ENCODE results near the gene ALMS1.

DNA sequence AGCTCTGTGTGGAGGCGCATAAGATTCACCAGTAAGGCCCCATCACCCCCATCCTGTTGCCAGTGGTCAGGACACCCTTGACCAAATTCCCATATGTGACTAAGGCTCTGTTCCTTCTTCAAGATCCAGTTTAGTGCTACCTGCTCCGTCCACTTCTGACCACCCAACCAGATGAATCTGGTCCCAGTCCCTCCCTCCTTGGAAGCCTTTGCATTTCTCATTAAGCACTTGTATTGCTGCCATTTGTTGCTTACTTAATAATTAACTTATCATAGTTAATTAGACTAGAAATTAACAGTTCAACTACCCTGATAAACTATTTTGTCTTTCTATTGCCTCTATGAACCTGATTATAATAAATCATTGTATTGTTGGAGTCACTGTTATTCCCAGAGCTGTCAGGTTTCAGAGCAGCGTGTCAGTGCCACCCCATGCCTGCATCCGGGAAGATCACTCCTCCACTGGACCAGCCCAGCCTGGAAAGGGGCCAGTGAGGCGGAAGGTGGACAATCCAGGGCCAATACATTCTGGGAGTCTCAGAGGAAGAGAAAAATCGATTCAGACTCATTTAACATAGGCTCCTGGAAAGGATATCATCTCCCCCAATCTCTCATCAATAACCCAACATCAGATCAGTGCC lies 266.1 kb downstream of the ALMS1 start:
- TF ChIP-seq POLR2AphosphoS5 (IDR thresholded peaks at IDR 0.05; ENCODE audit: low read depth, low read length), result no peak
- no peak for TF ChIP-seq TAF1 (IDR thresholded peaks at IDR 0.05; ENCODE audit: borderline replicate concordance, low read depth, low read length)

Measured in GM12892 (cell line).